Measurements from ENCODE around the gene ERCC2.

GRCh38 chr19:45349126-45349415 is 21.3 kb downstream of the ERCC2 start:
- TF ChIP-seq, protein P1, sequence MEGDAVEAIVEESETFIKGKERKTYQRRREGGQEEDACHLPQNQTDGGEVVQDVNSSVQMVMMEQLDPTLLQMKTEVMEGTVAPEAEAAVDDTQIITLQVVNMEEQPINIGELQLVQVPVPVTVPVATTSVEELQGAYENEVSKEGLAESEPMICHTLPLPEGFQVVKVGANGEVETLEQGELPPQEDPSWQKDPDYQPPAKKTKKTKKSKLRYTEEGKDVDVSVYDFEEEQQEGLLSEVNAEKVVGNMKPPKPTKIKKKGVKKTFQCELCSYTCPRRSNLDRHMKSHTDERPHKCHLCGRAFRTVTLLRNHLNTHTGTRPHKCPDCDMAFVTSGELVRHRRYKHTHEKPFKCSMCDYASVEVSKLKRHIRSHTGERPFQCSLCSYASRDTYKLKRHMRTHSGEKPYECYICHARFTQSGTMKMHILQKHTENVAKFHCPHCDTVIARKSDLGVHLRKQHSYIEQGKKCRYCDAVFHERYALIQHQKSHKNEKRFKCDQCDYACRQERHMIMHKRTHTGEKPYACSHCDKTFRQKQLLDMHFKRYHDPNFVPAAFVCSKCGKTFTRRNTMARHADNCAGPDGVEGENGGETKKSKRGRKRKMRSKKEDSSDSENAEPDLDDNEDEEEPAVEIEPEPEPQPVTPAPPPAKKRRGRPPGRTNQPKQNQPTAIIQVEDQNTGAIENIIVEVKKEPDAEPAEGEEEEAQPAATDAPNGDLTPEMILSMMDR (IDR thresholded peaks at IDR 0.05), result no peak
- no peak for TF ChIP-seq JUN (CRISPR knock-in tag; IDR thresholded peaks at IDR 0.05)
- TF ChIP-seq, protein P2, sequence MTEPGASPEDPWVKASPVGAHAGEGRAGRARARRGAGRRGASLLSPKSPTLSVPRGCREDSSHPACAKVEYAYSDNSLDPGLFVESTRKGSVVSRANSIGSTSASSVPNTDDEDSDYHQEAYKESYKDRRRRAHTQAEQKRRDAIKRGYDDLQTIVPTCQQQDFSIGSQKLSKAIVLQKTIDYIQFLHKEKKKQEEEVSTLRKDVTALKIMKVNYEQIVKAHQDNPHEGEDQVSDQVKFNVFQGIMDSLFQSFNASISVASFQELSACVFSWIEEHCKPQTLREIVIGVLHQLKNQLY (CRISPR knock-in tag; IDR thresholded peaks at IDR 0.05), result no peak
- no peak for TF ChIP-seq ESRRA (CRISPR knock-in tag; IDR thresholded peaks at IDR 0.05; ENCODE audit: borderline replicate concordance)
- no peak for TF ChIP-seq SMAD4 (CRISPR knock-in tag; IDR thresholded peaks at IDR 0.05)
- no peak for TF ChIP-seq SP1 (CRISPR knock-in tag; conservative IDR thresholded peaks at IDR 0.05)
- no peak for TF ChIP-seq NFE2L1 (CRISPR knock-in tag; IDR thresholded peaks at IDR 0.05)
- no peak for TF ChIP-seq ZNF232 (CRISPR knock-in tag; IDR thresholded peaks at IDR 0.05)
- TF ChIP-seq NFYB (CRISPR knock-in tag; conservative IDR thresholded peaks at IDR 0.05; ENCODE audit: low read depth), result no peak
- no peak for TF ChIP-seq IRF1 (CRISPR knock-in tag; IDR thresholded peaks at IDR 0.05)
- TF ChIP-seq FOXJ3 (CRISPR knock-in tag; IDR thresholded peaks at IDR 0.05; ENCODE audit: borderline replicate concordance), result no peak
- no peak for TF ChIP-seq USF2 (CRISPR knock-in tag; IDR thresholded peaks at IDR 0.05)
- no peak for TF ChIP-seq PRDM15 (CRISPR knock-in tag; IDR thresholded peaks at IDR 0.05)
- TF ChIP-seq TCF7 (CRISPR knock-in tag; IDR thresholded peaks at IDR 0.05; ENCODE audit: low read depth), result no peak
